MM.1S (cell line): ENCODE results near the gene PTP4A2.
"Not testable (repeated sequence)": the region's sequence is repeated elsewhere in the genome, so short reads cannot be mapped to it uniquely, and the experiment has no call there.

Experiments used
- DNase-seq: peaks from one replicate; pipeline ENCODE4 v3.0.0-alpha.2; 2015
- H2AFZ ChIP-seq: fragments of 300-600 bp; sonication (generic); 2 replicates; pipeline ENCODE4 v1.6.0; 2016; ENCODE audit warnings: antibody characterized with exemption, low read length
- H3F3A ChIP-seq: fragments of 300-600 bp; sonication (generic); 2 replicates; pipeline ENCODE4 v1.6.1; 2016; ENCODE audit warnings: mild to moderate bottlenecking, antibody characterized with exemption, low read length, moderate library complexity, mixed read lengths; ENCODE audit not compliant: insufficient read depth
- H3K27ac ChIP-seq: fragments of 300-600 bp; sonication (generic); 2 replicates; pipeline ENCODE4 v1.5.1; 2016; ENCODE audit warnings: mild to moderate bottlenecking, low read length
- H3K27me3 ChIP-seq: fragments of 300-600 bp; sonication (generic); replicated peaks from 2 replicates; pipeline ENCODE4 v1.6.0; 2016; ENCODE audit warnings: low read length; ENCODE audit not compliant: insufficient read depth
- H3K36me3 ChIP-seq: fragments of 300-600 bp; sonication (generic); replicated peaks from 2 replicates; pipeline ENCODE4 v1.6.1; 2016; ENCODE audit warnings: mild to moderate bottlenecking, low read length, mixed read lengths; ENCODE audit not compliant: insufficient read depth
- H3K4me1 ChIP-seq: fragments of 300-600 bp; sonication (generic); 2 replicates; pipeline ENCODE4 v1.6.1; 2016; ENCODE audit warnings: low read length, mixed read lengths
- H3K4me2 ChIP-seq: fragments of 300-600 bp; sonication (generic); 2 replicates; pipeline ENCODE4 v1.6.0; 2016; ENCODE audit warnings: low read depth, low read length
- H3K4me3 ChIP-seq: fragments of 300-600 bp; sonication (generic); 2 replicates; pipeline ENCODE4 v1.5.1; 2016; ENCODE audit warnings: low read length, mixed read lengths
- H3K79me2 ChIP-seq: fragments of 300-600 bp; sonication (generic); 2 replicates; pipeline ENCODE4 v1.6.1; 2016; ENCODE audit warnings: mixed run types, low read length, mixed read lengths
- H3K9ac ChIP-seq: fragments of 300-600 bp; sonication (generic); 2 replicates; pipeline ENCODE4 v1.6.1; 2016; ENCODE audit warnings: low read length, mixed read lengths
- H3K9me2 ChIP-seq: fragments of 300-600 bp; sonication (generic); replicated peaks from 2 replicates; pipeline ENCODE4 v1.6.1; 2016; ENCODE audit warnings: mild to moderate bottlenecking, low read length, mixed read lengths; ENCODE audit not compliant: insufficient read depth
- H3K9me3 ChIP-seq: fragments of 300-600 bp; sonication (generic); replicated peaks from 2 replicates; pipeline ENCODE4 v1.6.1; 2016; ENCODE audit warnings: mild to moderate bottlenecking, low read length, mixed read lengths; ENCODE audit not compliant: insufficient read depth
- H4K20me1 ChIP-seq: fragments of 300-600 bp; sonication (generic); 2 replicates; pipeline ENCODE4 v1.6.1; 2016; ENCODE audit warnings: mild to moderate bottlenecking, low read length, moderate library complexity, mixed read lengths; ENCODE audit not compliant: insufficient read depth
- CTCF ChIP-seq: fragments of 300-600 bp; sonication (generic); IDR thresholded peaks from 2 replicates; pipeline ENCODE4 v1.5.1; 2016; ENCODE audit warnings: antibody characterized with exemption, low read length, mixed read lengths
- EZH2 ChIP-seq: fragments of 300-600 bp; sonication (generic); optimal IDR thresholded peaks from 2 replicates; pipeline ENCODE3; 2017; ENCODE audit warnings: low read depth, mild to moderate bottlenecking, antibody characterized with exemption, low read length, mixed read lengths
- EZH2phosphoT487 ChIP-seq: fragments of 300-600 bp; sonication (generic); IDR thresholded peaks from 2 replicates; pipeline ENCODE4 v1.6.1; 2018; ENCODE audit warnings: antibody characterized with exemption, low read length

PTP4A2 gene

GRCh38 chr1:31926853-31927660 lies 11.1 kb downstream of the PTP4A2 start:
- H4K20me1 ChIP-seq, result peaks cover 48% of the 10 kb centered on the region
- no peaks in the 10 kb centered on the region for H3K9me3 ChIP-seq
- H2AFZ ChIP-seq, result no peak overlapping the region
- TF ChIP-seq EZH2phosphoT487, result no peak
- no peak for TF ChIP-seq EZH2
- TF ChIP-seq CTCF, result no peak
- no peaks in the 10 kb centered on the region for H3K36me3 ChIP-seq
- no peak overlapping the region for H3K9ac ChIP-seq
- no peak for DNase-seq
- no peak overlapping the region for H3K27ac ChIP-seq
- no peaks in the 10 kb centered on the region; the same call in 1 of the 2 replicates for H3F3A ChIP-seq
- peaks cover 9% of the 10 kb centered on the region; the same call in 1 of the 2 replicates for H3K4me1 ChIP-seq
- no peak overlapping the region for H3K4me3 ChIP-seq
- no peak overlapping the region for H3K4me2 ChIP-seq
- H3K27me3 ChIP-seq, result no peaks in the 10 kb centered on the region
- no peaks in the 10 kb centered on the region for H3K9me2 ChIP-seq
- H3K79me2 ChIP-seq, result peaks cover 97% of the 10 kb centered on the region

- Histone ChIP-seq H2AFZ (no peak overlapping the region), H3K9ac (no peak overlapping the region), H3K9me3 (no peaks in the 10 kb centered on the region), H3K27me3 (no peaks in the 10 kb centered on the region), H3K9me2 (no peaks in the 10 kb centered on the region), H3K4me3 (no peak overlapping the region), H3K4me2 (no peak overlapping the region), H3K27ac (no peak overlapping the region), H3K4me1 (peaks cover 9% of the 10 kb centered on the region; the same call in 1 of the 2 replicates), H4K20me1 (peaks cover 48% of the 10 kb centered on the region), H3K36me3 (no peaks in the 10 kb centered on the region), H3K79me2 (peaks cover 97% of the 10 kb centered on the region), H3F3A (no peaks in the 10 kb centered on the region)
- no peak for TF ChIP-seq CTCF
- TF ChIP-seq EZH2phosphoT487, result no peak
- no peak for TF ChIP-seq EZH2
- no peak for DNase-seq
Measured at GRCh38 chr1:31926252-31926651, 11.9 kb downstream of the PTP4A2 start.

- not testable (repeated sequence) for H3K27ac ChIP-seq, H3F3A ChIP-seq, H3K4me3 ChIP-seq, H3K4me1 ChIP-seq, H3K27me3 ChIP-seq, H3K9me2 ChIP-seq, H3K9ac ChIP-seq, H3K36me3 ChIP-seq, H2AFZ ChIP-seq, H3K9me3 ChIP-seq, H3K4me2 ChIP-seq, DNase-seq
- peaks cover 97% of the 10 kb centered on the region for H3K79me2 ChIP-seq
- peaks cover 48% of the 10 kb centered on the region for H4K20me1 ChIP-seq
Measured at GRCh38 chr1:31925824-31926223, 12.3 kb downstream of the PTP4A2 start.

GRCh38 chr1:31924839-31925238 lies 13.3 kb downstream of the PTP4A2 start:
- peaks cover 95% of the 10 kb centered on the region for H3K79me2 ChIP-seq
- no peaks in the 10 kb centered on the region for H3K36me3 ChIP-seq
- TF ChIP-seq EZH2phosphoT487 (no peak), EZH2 (no peak), CTCF (no peak)
- H3K9me3 ChIP-seq, result no peaks in the 10 kb centered on the region
- H3F3A ChIP-seq, result no peaks in the 10 kb centered on the region
- peaks cover 9% of the 10 kb centered on the region; the same call in 1 of the 2 replicates for H3K4me1 ChIP-seq
- H3K27ac ChIP-seq, result no peak overlapping the region
- H3K9me2 ChIP-seq, result no peaks in the 10 kb centered on the region
- no peak overlapping the region for H3K4me3 ChIP-seq
- no peak overlapping the region for H2AFZ ChIP-seq
- peaks cover 41% of the 10 kb centered on the region for H4K20me1 ChIP-seq
- H3K9ac ChIP-seq, result no peak overlapping the region
- no peak for DNase-seq
- no peaks in the 10 kb centered on the region for H3K27me3 ChIP-seq
- H3K4me2 ChIP-seq, result no peak overlapping the region
